Activated T-cell treated with anti-CD3 and anti-CD28 coated beads, Interleukin-2, amount 50 U/mL, for 1 hour (primary cell): ENCODE measurements around the gene SLC35G3.
"Not testable (repeated sequence)": the region's sequence is repeated elsewhere in the genome, so short reads cannot be mapped to it uniquely, and the experiment has no call there.

Experiments used
- DNase-seq: peaks from one replicate; pipeline ENCODE4 v3.0.0-alpha.2; 2020

Gene SLC35G3

GRCh38 chr17:35202582-35202981 lies 8.4 kb upstream of the SLC35G3 start:
- not testable (repeated sequence) for DNase-seq

DNA sequence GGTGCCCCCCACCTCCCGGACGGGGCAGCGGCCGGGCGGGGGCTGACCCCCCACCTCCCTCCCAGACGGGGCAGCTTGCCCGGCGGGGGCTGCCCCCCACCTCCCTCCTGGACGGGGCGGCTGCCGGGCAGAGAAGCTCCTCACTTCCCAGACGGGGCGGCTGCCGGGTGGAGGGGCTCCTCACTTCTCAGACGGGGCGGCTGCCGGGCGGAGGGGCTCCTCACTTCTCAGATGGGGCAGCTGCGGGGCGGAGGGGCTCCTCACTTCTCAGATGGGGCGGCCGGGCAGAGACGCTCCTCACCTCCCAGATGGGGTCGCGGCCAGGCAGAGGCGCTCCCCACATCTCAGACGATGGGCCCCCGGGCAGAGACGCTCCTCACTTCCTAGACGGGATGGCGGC lies 869 bp upstream of the SLC35G3 start:
- not testable (repeated sequence) for DNase-seq

GRCh38 chr17:35192708-35193107 lies 1.5 kb downstream of the SLC35G3 start:
- DNase-seq = peak; percentile 59

DNA sequence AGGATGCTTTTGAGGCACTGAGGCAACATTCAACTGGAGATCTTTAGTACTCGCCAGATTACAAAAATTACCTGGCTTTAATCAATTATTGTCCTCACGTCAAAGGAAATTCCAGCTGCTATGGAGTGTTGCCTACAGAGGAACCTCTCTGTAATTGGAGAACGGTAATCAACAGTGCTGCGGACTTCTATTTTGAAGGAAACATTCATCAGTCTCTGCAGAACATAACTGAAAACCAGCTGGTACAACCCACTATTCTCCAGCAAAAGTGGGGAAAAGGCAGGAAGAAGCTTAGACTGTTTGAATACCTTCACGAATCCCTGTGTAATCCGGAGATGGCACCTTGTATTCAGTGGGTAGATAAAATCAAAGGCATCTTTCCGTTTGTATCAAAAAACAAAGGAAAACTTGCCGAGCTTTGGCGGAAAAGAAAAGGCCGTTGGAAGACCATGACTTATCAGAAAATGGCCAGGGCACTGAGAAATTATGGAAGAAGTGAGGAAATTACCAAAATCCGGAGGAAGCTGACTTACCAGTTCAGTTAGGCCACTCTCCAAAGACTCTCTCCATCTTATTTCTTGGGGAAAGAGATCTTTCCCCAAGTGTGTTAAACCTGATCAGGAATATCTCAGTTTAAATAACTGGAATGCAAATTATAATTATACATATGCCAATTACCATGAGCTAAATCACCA lies 3.0 kb downstream of the SLC35G3 start:
- DNase-seq = no peak

- no peak for DNase-seq
Observed at GRCh38 chr17:35189291-35189690, 4.9 kb downstream of the SLC35G3 start.

DNA sequence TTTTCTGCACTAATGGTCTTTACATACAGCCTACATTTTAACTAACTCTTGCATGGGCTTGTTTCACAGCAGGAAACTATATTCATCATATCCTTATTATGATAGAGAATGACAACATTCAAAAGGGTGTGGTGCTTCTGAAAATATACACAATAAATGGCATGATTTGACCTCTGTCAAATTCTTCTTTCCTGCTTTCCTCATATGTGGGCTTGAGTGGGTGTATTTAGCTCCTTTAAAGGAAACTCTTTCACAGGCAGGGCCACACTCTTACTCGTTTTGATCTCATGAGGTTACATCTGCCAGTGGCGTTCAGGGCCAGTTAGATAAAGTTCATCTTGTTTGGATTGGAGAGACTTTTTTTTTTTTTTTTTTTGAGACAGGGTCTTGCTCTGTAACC lies 6.1 kb downstream of the SLC35G3 start:
- no peak for DNase-seq

- DNase-seq = no peak
Observed at GRCh38 chr17:35187481-35187880, 6.7 kb downstream of the SLC35G3 start.

GRCh38 chr17:35185849-35186248 lies 8.3 kb downstream of the SLC35G3 start:
- no peak for DNase-seq

DNA sequence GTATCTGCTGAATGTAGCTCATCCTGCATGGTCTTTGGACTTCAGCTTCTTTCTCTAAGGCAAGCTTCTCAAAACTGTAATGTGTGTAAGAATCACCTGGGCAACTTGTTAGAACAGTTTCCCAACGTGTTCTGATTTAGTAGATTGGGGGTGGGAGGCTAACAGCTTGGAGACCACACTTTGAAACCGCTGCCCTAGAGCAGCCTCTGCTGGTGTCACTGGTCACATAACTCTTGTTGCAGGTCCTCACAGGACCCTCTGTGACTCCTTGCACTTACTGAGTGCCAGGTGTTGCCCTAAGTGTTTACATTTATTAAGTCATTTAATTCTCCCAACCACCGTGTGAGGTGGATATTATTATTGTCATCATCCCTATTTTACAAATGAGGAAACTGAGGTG lies 9.9 kb downstream of the SLC35G3 start:
- DNase-seq = no peak

DNA sequence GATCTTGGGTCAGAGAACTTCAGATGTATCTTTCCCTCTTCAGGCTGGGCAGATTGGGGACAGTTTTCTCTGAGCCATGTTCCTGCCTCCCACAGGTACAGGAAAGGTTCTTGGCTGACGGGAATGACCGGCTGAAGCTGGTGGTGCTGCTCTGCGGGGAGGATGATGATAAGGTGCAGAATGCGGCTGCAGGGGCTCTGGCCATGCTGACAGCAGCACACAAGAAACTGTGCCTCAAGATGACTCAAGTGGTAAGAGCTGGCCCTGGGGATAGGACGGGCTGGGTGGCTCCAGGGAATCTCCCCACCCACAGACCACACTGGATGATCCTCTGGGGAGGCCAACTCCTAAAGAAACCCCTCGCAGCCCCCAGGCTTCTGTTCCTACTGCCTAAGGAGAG lies 10.9 kb downstream of the SLC35G3 start:
- DNase-seq = no peak

DNA sequence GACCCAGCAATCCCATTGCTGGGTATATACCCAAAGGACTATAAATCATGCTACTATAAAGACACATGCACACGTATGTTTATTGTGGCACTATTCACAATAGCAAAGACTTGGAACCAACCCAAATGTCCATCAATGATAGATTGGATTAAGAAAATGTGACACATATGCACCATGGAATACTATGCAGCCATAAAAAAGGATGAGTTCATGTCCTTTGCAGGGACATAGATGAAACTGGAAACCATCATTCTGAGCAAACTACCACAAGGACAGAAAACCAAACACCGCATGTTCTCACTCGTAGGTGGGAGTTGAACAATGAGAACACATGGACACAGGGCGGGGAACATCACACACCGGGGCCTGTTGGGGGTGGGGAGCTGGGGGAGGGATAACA lies 14.8 kb downstream of the SLC35G3 start:
- not testable (repeated sequence) for DNase-seq

- DNase-seq = no peak
Observed at GRCh38 chr17:35176897-35177296, 17.3 kb downstream of the SLC35G3 start.

DNA sequence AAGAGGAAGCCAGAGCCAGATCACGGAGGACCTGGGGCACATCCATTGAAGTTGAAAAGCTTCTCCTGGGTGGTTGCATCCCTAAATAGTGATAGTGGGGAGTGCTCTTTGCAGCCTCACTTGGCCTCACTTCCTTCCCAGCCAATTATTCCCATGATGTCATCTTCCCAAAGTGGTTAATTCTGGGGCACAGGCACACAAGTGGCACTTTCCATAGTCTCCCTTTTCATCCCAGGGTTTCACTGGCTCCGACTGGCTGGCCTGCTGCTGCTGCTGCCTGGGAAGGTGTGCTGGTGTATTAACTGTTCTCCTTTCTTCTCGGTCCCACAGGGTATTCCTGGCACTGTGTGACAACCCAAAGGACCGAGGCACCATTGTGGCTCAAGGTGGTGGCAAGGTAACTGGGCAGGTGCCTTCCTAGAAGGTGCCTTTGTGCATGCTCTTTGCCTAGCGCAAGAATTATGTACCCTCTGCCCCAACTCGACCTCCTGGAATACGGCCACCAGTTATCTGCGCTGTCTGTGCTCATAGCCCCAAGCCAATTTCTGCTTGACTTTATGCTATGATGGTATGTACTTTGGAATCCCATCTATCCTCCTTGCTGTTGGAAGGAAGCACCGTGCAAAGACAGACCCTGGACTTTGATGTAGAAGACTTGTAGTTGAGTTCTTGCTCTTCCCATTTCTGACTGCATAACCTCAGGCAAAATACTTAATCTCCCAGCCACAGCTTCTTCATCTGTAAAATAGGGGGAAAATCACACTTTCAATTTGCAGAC lies 18.4 kb downstream of the SLC35G3 start:
- DNase-seq = no peak

- no peak for DNase-seq
Observed at GRCh38 chr17:35174835-35175334, 19.3 kb downstream of the SLC35G3 start.

- not testable (repeated sequence) for DNase-seq
Observed at GRCh38 chr17:35172321-35172720, 21.9 kb downstream of the SLC35G3 start.

DNA sequence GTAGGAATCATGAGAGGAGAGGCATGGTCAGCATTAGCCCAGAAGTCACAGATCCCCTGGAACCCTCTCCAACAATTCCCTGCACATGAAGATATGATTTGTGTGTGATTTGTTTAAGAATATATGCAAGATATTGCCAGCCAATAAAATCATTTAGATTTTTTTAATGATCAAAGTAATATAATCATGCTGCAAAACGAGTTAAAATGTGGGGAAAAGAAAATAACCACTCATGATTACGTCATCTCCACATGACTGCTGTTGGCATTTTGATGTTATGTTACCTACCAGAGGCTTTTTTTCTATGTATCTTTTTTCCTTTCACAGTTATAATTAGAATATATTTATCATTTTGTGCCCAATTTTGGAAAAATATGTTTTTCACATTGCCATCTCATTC lies 22.4 kb downstream of the SLC35G3 start:
- no peak for DNase-seq

- DNase-seq = peak; percentile 47
Observed at GRCh38 chr17:35170968-35171771, 23.0 kb downstream of the SLC35G3 start.

DNA sequence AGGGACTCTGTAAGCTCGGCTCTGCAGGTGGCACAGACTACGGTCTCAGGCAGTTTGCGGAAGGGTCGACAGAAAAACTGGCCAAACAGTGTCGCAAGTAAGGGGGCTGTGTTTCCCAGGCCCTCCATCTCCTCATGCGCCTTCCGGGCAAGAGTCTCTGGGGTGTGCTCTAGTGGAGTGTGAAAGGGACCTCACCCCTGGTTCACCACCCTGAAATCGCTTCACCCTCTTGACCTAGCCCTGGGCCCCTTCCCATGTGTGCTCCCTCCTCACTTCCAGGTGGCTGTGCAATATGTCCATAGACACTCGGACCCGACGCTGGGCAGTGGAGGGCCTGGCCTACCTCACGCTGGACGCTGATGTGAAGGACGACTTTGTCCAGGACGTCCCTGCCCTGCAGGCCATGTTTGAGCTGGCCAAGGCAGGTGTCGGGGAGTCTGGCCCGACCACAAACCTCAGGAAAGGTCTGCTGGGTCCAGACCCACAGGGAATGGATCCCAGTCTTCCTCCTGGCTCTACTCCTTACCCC lies 24.3 kb downstream of the SLC35G3 start:
- no peak for DNase-seq

DNA sequence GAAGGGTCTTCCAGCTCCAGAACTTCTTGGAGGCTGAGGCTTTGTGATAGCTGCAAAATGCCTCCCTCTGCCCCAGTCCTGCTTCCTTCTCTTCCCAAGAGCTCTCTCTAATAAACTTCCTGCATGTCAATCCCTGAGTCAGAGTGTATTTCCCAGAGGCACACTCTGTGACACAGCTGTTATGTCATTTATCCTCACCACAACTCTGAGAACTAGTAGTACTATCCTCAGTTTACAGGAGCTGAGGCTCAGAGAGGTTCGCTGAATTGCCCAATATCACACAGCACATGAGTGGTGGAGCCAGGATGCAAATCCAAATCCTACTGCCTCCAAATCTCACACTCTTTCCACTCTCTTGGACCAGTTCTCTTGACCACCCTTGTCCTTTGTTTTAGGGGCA lies 26.5 kb downstream of the SLC35G3 start:
- DNase-seq = no peak

DNA sequence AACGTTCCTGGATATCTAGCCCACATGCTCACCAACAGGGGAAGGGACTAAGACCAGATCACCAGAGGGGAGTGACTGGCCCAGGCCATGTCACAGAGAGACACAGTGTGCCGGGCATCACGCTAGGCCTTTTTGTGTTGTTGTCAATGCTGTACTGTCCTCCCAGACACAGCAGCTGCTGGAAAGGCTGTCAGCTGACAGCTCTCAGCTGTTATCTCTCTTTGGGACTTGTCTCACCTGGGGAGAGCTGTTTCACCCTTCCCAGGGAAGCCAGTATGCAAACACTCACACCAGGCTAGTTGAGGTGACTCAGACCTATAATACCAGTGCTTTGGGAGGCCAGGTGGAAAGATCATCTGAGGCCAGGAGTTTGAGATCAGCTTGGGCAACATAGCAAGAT lies 27.1 kb downstream of the SLC35G3 start:
- DNase-seq = no peak

DNA sequence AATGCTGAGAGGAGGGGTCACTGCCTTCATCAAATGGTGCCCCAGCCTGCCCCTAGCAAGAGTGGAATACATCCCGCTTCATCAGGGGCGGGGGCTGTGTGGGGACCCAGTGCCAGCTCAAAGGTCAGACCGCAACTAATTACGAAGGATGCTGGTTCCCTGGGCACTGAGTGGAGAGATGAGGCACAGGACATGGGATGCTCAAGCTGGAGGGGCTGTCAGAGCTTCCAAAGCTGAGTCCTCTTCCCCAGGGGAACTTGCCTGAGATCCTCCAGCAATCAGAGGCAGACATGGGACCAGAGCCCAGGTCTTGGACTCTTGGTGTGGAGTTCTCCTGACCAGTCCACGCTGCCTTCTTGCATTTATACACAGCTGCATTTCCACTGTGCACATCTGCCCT lies 27.7 kb downstream of the SLC35G3 start:
- no peak for DNase-seq

DNA sequence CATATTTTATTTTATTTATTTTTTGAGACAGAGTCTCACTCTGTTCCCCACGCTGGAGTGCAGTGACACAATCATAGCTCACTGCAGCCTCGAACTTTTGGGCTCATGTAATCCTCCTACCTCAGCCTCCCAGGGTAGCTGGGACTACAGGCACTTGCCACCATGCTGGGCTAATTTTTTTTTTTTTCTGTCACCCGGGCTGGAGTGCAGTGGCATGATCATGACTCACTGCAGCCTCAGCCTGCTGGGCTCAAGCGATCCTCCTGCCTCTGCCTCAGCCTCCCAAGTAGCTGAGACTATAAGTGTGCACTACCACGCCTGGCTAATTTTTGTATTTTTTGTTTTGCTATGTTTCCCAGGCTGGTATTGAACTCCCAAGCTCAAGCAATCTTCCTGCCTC lies 29.5 kb downstream of the SLC35G3 start:
- DNase-seq = no peak

GRCh38 chr17:35163886-35164285 lies 30.3 kb downstream of the SLC35G3 start:
- DNase-seq = no peak
